CD1c-positive myeloid dendritic cell (primary cell): Measurements from ENCODE around the gene ANO2.
"Not testable (repeated sequence)": the region's sequence is repeated elsewhere in the genome, so short reads cannot be mapped to it uniquely, and the experiment has no call there.

ENCODE experiments used
- DNase-seq: peaks from one replicate; pipeline ENCODE4 v3.0.0-alpha.2; 2016; ENCODE audit errors: extremely low spot score

Gene ANO2

GRCh38 chr12:5887819-5888218, 57.2 kb downstream of the ANO2 start:
- DNase-seq: not testable (repeated sequence)

GRCh38 chr12:5884866-5885265, 60.2 kb downstream of the ANO2 start:
- DNase-seq: no peak

DNA sequence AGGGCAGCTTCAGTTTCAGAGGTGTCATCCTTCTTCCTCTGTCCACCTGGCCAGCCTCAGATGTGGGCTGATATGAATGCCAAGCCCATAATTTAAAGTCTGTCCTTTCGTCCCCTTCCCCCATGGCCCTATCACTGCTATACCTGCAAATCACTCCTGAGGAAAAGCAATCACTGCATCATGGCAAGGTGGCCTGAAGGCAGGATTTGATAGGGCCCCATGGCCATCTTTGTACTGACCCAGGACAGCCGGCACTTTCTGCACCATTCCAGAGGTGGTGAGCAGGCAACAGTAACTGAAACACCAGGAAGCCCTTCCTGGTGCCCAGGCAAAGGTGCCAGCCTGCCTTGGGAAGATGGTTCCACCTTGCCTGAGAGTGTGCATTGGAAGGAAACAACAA, 60.8 kb downstream of the ANO2 start:
- DNase-seq: no peak

DNA sequence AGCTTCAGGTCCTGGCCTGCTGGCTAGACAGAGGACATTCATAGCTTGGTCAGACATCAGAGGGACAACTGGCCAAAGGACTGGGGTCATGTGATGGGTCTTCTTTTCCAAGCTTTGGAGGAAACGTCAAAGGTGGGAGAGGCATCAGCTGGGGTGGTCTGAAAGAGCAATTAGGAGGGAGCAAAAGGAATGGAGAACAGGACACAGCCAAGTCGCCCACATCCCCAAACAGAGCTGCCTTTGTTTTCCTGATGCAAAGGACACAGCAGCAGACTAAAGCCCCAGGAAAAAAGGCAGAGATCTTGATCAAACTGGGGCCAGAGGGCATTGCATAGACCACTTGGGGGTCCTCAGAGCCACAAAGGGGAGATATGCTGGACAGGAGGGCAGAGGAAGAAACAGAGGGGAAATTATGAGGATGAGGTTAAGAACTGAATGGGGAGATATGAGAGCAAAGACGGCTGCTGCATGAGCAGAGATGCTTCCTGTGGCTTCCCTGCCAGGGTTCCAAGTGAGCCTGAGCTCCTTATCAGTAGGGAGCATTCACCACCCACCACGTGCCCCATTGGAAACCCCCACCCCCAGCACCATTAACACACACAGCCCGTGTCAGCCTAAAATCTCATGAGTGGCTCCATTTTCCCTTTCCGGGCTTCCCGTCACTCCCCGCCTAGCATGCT, 62.4 kb downstream of the ANO2 start:
- DNase-seq: no peak

- DNase-seq: no peak
Observed at GRCh38 chr12:5881666-5882065, 63.4 kb downstream of the ANO2 start.

- DNase-seq: no peak
Observed at GRCh38 chr12:5881101-5881606, 63.9 kb downstream of the ANO2 start.

GRCh38 chr12:5875851-5876250, 69.2 kb downstream of the ANO2 start:
- no peak for DNase-seq

DNA sequence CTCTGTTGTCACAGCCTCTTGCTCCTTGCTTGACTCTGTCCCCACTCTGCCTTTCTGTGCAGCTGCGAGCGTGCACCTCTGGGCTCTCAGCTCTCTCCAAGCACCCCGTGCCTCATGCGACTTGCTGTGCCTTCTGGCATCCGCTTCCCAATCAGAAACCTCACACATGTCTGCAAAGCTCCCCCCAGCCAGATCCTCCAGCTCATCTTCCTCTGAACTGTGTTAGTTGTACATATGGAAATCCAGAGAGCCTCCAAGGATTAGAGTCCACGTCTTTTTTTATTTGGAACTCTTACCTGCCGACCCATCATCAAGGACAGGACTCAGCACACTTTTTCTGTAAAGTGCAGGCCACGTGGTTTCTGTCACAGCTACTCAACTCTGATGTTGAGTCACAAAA, 70.5 kb downstream of the ANO2 start:
- DNase-seq: no peak

DNA sequence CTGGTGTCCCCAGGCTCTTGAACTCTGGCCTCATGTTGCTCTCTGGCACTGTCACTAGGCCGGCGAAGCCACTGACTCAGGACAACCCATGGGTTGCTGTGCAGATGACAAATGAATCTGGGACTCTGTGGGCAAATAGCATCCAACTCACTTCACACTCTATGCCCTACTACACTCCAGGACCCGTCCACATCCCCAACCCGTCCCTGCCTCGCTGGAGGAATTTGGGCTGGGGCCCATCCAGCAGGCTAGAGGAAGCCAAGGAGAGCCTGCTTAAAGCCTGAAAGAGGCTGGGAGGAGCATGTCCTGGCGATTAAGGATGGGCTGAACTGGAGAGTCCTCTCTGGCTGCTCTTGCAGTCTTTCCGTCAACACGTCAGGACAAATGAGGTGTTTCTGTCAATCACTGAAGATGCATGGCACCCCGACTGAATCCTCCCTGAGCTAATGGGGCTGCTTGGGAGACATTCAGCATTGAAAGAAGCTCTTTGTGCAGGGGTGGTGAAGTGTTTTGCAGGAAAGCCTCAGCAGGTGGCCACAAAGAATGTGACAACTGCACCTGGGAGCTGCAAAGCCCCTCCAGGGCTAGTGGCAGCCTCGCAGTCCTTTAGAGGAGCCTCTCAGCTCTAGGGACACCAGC, 71.7 kb downstream of the ANO2 start:
- no peak for DNase-seq

GRCh38 chr12:5872745-5873144, 72.3 kb downstream of the ANO2 start:
- no peak for DNase-seq

DNA sequence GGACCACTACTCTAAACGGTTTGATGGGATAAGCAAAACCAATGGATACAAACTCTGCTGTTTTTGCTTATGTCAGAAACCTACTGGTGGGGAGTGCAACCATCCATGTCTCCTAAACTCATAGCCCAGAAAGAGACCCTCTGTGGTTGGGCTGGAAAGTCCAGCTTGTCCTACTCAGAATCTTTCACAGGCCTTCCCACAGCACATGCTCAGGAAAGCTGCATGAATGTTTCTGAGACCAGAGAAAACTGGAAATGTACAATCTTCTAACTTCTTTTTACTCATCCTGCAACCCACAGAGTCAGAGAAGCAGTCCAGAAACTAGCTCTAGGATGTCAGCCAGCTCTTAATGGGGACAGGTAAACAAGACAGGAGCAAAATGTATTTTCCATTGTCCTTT, 73.3 kb downstream of the ANO2 start:
- no peak for DNase-seq

DNA sequence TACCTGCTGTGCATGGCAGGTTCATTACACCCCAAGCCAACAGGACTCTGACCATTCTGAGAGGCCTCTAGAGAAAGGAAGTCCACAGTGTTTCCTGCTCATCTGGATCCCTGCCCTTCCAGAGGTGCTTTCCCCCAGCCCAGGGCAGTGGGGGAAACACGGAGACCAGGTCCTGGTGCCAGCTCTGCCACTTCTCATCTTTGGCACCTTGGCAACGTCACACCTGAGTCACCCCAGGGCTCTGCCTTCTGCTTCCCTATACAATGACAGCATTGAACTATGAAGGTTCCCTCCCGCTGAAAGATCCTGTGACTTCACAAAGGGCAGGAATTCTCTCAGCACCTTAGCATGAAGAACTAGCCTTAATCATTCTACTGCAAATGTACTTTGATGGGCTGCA, 74.9 kb downstream of the ANO2 start:
- DNase-seq: no peak

DNA sequence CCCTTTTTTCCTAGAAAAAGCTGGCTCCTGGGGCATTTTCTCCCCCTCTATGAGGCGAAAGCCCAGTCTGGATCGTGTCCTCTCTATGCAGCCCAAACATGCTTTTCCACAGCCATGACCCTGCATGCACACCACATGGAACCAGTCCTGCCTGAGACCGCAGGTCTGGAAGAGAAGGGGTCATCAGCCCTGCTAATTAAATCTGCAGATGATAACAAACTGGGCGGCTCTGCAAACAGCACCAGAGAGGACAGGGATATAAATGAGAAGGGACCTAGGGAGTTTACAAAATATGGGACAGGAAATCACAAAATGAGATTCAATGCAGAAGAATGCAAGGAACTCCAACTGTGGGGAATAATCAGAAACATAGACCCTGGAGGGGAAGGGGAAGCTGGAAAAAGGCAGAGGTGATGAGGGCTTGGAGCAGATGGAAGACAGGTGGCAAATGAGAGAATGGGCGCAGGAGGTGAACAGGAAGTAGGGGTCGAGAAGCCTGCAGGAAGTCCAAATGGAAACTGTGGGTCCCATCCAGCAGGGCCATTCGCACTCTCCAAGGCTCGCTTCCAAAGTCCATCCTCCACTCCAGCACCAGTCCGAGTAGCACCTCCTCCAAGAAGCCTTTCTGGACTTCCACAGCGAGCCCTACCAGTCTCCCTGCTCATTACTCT, 76.3 kb downstream of the ANO2 start:
- DNase-seq: no peak

DNA sequence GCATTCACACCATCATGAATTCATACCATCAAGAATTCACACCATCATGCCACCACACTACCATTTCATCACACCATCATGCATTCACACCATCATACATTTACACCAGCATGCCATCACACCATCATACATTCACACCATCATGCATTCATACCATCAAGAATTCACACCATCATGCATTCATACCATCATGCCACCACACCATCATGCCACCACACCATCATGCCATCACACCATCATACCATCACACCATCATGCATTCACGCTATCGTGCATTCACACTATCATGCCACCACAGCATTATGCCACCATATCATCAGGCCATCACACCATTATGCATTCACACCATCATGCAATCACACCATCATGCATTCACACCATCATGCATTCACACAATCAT, 79.7 kb downstream of the ANO2 start:
- no peak for DNase-seq

GRCh38 chr12:5864972-5865371, 80.1 kb downstream of the ANO2 start:
- DNase-seq: no peak

DNA sequence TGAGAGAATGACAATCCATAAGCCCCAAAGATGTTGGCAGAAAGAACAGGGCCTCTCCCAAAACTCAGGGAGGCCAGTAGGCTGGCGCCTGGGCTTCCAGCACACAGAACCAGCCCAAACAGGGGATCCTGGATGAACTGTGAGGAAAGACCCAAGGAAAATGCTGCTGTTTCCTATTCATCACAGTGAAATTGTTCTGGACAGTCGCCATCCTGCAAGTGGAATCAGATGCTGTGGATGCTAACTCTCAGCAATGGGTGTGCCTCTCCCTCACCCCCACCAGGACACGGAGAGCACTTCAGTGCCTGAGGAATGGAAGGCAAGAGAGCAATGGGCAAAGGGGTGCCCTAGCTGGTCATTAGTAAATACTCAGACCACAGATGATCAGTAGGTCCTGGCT, 80.8 kb downstream of the ANO2 start:
- no peak for DNase-seq

DNA sequence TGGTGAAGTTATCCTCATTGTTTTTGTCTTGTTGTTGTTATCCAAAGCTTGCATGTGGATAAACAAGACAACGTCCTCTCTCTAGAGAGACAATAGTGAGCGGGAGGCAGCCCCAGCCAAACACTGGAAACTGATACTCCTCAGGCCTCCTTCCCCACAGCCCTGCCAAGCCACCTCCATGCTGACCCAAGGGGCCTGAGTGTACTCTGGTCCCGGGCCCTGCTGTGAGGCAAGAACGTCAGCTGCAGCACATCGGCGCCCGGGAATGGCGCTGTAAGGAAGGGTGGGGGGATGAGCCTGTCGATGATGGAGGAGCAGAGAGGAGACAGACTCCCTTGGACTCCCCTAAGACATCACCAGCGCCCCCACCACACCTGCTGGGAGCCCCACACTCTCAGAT, 83.6 kb downstream of the ANO2 start:
- no peak for DNase-seq

- no peak for DNase-seq
Observed at GRCh38 chr12:5856692-5857091, 88.4 kb downstream of the ANO2 start.

GRCh38 chr12:5846950-5847349, 98.1 kb downstream of the ANO2 start:
- DNase-seq: no peak

GRCh38 chr12:5840944-5841343, 104.1 kb downstream of the ANO2 start:
- DNase-seq: no peak

DNA sequence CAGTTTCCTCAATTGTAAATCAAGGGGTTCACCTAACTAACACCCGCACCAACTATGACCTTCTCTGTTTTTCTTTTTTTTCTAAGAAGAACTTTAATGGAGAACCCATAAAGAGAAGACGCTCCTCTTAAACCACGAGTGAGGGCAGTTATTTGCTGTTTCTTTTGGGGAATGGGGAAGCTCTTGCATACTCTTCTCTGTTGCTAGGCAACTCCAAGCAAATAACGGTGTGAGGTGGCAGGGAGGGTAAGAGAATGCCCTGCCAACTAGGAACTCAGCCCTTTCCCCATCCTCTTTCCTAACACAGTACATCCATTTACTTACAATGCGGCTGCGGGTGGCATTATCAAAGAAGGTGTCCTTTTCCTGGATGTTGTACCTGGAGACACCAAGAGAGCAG, 114.9 kb downstream of the ANO2 start:
- peak; percentile 13 for DNase-seq

DNA sequence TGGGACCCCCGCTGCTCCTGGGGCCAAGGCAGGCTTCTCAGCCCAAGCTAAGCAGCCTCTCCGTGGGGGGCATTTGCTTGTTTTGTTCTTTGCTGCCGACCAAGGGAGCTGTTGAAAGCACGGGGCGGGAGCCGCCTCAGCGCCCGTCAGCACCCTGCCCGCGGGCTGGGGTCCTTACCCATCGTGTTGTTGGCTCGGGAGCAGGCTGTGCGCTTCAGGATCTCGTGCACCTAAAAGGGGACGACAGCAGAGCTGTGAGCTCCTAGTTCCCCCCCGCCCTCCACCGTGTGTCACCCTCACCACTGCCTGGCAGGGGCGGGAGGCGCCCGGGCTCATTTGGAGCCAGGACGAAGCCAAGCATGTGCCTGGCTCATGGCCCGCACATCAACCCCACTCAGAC, 117.5 kb downstream of the ANO2 start:
- no peak for DNase-seq

DNA sequence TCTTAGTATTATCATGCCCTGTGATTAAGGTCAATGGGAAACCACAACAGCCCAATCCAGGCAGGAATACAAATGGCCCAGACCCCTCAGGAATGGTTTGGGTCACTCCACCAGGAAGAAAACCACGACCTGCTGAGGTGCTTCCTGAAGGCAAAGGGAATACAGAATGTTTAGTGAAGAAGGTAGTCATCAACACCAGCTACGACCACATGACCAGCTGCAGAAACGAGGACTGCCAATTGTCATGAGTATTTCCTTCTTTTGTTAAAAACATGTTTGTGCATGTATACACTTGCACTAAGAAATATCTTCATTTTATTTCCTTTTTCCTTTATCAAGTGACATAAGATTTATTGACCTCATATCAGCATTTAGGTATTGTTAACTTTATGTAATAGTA, 119.3 kb downstream of the ANO2 start:
- DNase-seq: not testable (repeated sequence)
